DMS114 treated with DMSO at 0.1 percent for 48 hours (cell line): ENCODE measurements around the gene MIA2.

Experiments used
- DNase-seq: peaks from one replicate; lab custom pipeline; 2025; ENCODE audit not compliant: unreplicated experiment; lab: John Stamatoyannopoulos, UW

The MIA2 gene

GRCh38 chr14:39383026-39383660, 149.4 kb downstream of the MIA2 start:
- DNase-seq, result no peak

DNA sequence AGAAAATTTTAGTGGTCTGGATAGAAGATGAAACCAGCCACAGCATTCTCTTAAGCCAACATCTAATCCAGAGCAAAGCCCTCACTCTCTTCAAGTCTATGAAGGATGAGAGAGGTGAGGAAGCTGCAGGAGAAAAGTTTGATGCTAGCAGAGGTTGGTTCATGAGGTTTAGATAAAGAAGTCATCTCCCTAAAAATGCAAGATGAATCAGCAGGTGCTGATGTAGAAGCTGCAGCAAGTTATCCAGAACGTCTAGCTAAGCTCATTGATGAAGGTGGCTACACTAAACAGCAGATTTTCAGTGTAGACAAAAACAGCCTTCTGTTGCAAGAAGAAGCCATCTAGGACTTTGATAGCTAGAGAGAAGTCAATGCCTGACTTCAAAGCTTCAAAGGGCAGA, 150.0 kb downstream of the MIA2 start:
- DNase-seq, result no peak

DNA sequence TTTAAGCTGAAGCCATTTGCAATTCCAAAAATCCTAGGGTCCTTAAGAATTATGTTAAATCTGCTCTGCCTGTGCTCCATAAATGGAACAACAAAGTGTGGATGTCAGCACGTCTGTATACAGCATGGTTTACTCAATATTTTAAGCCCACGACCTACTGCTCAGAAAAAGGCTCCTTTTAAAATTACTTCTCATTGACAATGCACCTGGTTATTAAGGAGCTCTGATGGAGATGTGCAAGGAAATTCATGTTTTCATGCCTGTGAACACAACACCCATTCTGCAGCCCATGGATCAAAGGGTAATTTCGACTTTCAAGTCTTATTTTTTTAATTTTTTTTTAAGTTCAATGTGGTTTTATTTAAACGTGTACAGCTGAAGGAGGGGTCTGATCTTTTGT, 150.5 kb downstream of the MIA2 start:
- DNase-seq, result no peak

DNA sequence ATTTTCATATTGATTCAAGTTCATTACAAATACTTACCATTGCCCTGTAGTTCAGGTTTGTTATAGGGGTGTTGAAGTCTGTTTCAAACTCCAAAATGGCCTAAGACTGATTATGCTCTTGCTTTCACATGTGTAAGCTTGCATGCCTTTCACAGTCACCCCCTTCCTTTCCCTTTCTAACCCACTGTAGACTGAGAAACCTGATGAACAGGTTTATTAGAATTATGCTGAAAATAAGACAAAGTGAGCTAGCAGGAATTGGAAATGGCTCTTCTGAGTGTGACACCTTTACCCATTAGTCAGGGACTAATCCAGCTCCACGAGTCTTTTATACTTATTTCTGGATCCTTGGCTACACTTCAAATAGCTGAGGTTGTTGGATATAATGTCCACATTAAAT, 159.6 kb downstream of the MIA2 start:
- DNase-seq, result no peak

GRCh38 chr14:39395555-39396254, 162.0 kb downstream of the MIA2 start:
- DNase-seq, result no peak

- no peak for DNase-seq
Observed at GRCh38 chr14:39396448-39396847, 162.7 kb downstream of the MIA2 start.

- DNase-seq, result no peak
Observed at GRCh38 chr14:39398382-39398781, 164.7 kb downstream of the MIA2 start.

- no peak for DNase-seq
Observed at GRCh38 chr14:39406560-39406959, 172.8 kb downstream of the MIA2 start.

- no peak for DNase-seq
Observed at GRCh38 chr14:39416072-39416471, 182.4 kb downstream of the MIA2 start.

GRCh38 chr14:39417014-39417413, 183.3 kb downstream of the MIA2 start:
- DNase-seq, result no peak

- DNase-seq, result no peak
Observed at GRCh38 chr14:39419272-39419671, 185.6 kb downstream of the MIA2 start.

GRCh38 chr14:39422243-39422642, 188.5 kb downstream of the MIA2 start:
- no peak for DNase-seq

- no peak for DNase-seq
Observed at GRCh38 chr14:39423793-39424192, 190.1 kb downstream of the MIA2 start.

- DNase-seq, result no peak
Observed at GRCh38 chr14:39425947-39426346, 192.2 kb downstream of the MIA2 start.

GRCh38 chr14:39426605-39427004, 192.9 kb downstream of the MIA2 start:
- no peak for DNase-seq

DNA sequence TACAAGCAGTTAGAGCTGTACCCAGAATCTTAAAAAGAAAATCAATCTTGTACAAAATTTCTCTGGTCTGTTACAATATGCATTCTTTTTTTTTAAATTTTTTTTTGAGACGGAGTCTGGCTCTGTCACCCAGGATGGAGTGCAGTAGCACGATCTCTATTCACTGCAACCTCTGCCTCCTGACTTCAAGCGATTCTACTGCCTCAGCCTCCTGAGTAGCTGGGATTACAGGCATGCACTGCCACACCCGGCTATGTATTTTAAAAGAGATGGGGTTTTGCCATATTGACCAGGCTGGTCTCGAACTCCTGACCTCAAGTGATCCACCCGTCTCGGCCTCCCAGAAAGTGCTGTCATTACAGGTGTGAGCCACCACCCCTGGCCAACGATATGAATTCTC, 194.4 kb downstream of the MIA2 start:
- no peak for DNase-seq

- no peak for DNase-seq
Observed at GRCh38 chr14:39430762-39431415, 197.2 kb downstream of the MIA2 start.

- no peak for DNase-seq
Observed at GRCh38 chr14:39431416-39432178, 197.9 kb downstream of the MIA2 start.

DNA sequence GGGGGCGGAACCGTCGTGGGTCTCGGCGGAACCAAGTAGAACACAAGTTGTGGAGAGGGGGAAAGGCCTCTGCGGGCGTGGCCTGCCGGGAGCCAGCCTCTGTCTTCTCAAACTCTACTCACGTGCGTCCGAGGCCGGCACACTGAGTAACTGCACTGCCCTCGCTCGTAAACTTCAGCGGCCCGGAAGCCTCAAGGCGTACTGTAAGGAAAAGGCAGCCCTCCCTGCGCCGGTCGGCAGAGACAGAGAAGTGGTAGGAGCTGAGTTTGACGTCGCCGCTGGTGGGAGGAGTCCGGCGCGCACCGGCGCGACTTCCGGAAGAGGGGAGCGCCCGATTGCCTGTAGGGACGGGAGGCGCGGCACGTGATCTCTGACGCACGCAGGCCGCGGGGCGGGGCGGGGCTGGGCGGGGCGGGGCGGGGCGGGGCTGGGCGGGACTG, 198.5 kb downstream of the MIA2 start, which contains the start of gene FBXO33:
TSS of gene FBXO33 (minus strand) at position 255 of the 440 bp plus-strand sequence. CDS start 271 bp downstream, outside the sequence.
- DNase-seq, result peak; percentile 87

DNA sequence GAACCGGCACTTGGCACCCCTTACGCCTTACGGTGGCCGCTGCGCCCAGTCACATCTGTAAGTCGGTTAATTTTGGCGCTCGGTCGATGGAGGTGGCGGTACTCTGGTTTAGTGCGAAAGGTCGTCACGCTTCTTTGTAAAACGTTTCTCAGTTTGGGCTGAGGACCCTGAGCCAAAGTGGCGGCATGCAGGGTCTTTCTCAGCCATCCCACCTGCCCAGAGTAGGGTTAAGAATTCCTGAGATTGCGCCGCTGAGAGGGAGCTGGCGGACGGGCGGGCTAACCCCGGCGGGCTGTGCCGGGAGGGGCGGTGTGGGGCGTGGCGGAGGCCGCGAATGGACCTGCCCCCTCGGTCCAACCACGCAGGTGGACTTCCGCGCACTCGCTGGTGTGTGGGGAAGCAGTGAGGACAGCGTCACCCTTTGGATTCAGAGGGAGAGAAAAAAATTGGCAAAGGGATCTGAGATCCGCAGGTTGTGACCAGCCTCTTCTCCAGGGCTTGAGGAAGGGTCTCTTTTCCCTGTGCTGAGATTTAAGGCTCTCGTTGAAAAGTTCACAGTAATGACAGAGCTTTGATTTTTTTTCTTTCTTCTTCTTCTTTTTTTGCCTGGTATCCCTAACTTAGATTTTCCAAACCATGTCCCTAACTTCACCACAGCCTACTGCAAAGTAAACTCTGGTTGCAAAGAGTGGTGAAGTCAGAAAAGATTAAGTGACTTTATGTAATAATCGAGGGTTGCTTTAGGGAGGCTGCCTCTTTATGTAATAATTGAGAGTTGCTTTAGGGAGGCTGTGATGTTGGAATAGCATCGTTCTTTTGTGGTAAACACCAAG, 199.1 kb downstream of the MIA2 start:
- peak; percentile 82 for DNase-seq

DNA sequence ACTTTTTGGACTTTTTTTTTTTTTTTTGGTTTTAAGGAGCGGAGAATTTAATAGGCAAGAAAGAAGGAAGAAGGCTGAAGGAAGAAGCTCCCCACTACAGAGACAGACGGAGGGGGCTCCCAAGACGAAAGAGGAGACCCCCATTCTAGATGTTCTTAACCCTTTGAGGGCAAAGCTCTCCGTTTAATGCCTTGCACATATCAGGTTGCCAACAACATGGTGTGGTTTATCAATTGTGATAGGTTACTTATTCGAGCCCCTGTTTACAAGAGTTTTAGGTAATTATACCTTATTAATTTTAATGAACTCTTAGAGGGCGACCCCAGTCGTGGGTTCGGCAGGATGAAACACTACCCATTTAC, 199.7 kb downstream of the MIA2 start:
- DNase-seq, result no peak
